ENCODE measurements around the gene TMEM51. TPM values are rescaled to one million over a fixed set of nuclear protein-coding genes. Genes with fewer than 3 reads are reported as not detected.

Gene TMEM51
- total RNA-seq, 4 donors from 2014 or later, result 8.5 to 10.3 (median 9.1) TPM

- intact Hi-C loops (cut with DNase I; ENCODE audit: low total_unique reads), result no loop called here
- WGBS, 2 donors, result 63 to 82% methylated on average over 4 of the region's 4 CpGs
- no peak for DNase-seq (ENCODE audit: low spot score in 2 of 2)
- TF ChIP-seq POLR2A (IDR thresholded peaks at IDR 0.05), result no peak
- no peak for TF ChIP-seq CTCF (IDR thresholded peaks at IDR 0.05)
- no peak overlapping the region for H3K4me3 ChIP-seq (ENCODE audit: low read depth, poor library complexity, severe bottlenecking)
Measured at GRCh38 chr1:15146971-15147376, 6.6 kb upstream of the TMEM51 start.

- WGBS, 2 donors, result 82 to 84% methylated on average over 6 of the region's 6 CpGs
- TF ChIP-seq POLR2A (IDR thresholded peaks at IDR 0.05) (no peak), CTCF (IDR thresholded peaks at IDR 0.05) (no peak)
- DNase-seq (ENCODE audit: low spot score in 2 of 2), result no peak
- intact Hi-C loops (cut with DNase I; ENCODE audit: low total_unique reads), result no loop called here
- H3K4me3 ChIP-seq (ENCODE audit: low read depth, poor library complexity, severe bottlenecking), result no peak overlapping the region
Measured at GRCh38 chr1:15148004-15148403, 5.5 kb upstream of the TMEM51 start.

GRCh38 chr1:15148475-15148874 lies 5.1 kb upstream of the TMEM51 start:
- no peak overlapping the region for H3K4me3 ChIP-seq (ENCODE audit: low read depth, poor library complexity, severe bottlenecking)
- intact Hi-C loops (cut with DNase I; ENCODE audit: low total_unique reads), result no loop called here
- DNase-seq (ENCODE audit: low spot score in 2 of 2), result no peak
- 78% methylated on average over 9 of the region's 9 CpGs for WGBS, 2 donors
- no peak for TF ChIP-seq CTCF (IDR thresholded peaks at IDR 0.05)
- no peak for TF ChIP-seq POLR2A (IDR thresholded peaks at IDR 0.05)

- intact Hi-C loops (cut with DNase I; ENCODE audit: low total_unique reads), result no loop called here
- TF ChIP-seq POLR2A (IDR thresholded peaks at IDR 0.05) (no peak), CTCF (IDR thresholded peaks at IDR 0.05) (no peak)
- H3K4me3 ChIP-seq (ENCODE audit: low read depth, poor library complexity, severe bottlenecking), result no peak overlapping the region
- 0% methylated on average over 1 of the region's 1 CpG for WGBS, 2 donors
- no peak for DNase-seq (ENCODE audit: low spot score in 2 of 2)
Measured at GRCh38 chr1:15148941-15149340, 4.6 kb upstream of the TMEM51 start.

- intact Hi-C loops (cut with DNase I; ENCODE audit: low total_unique reads), result loop anchor here (10.0 kb wide), 1 partner anchor 124 kb away; no protein-coding TSS in a partner anchor
- H3K4me3 ChIP-seq (ENCODE audit: low read depth, poor library complexity, severe bottlenecking), result no peak overlapping the region
- no peak for DNase-seq (ENCODE audit: low spot score in 2 of 2)
- 87 to 94% methylated on average over 3 of the region's 3 CpGs for WGBS, 2 donors
- TF ChIP-seq CTCF (IDR thresholded peaks at IDR 0.05) (no peak), POLR2A (IDR thresholded peaks at IDR 0.05) (no peak)
Measured at GRCh38 chr1:15150376-15150775, 3.2 kb upstream of the TMEM51 start.

GRCh38 chr1:15151377-15151806 lies 2.2 kb upstream of the TMEM51 start:
- TF ChIP-seq POLR2A (IDR thresholded peaks at IDR 0.05), result no peak
- TF ChIP-seq CTCF (IDR thresholded peaks at IDR 0.05), result no peak
- H3K4me3 ChIP-seq (ENCODE audit: low read depth, poor library complexity, severe bottlenecking), result no peak overlapping the region
- intact Hi-C loops (cut with DNase I; ENCODE audit: low total_unique reads), result loop anchor here (10.0 kb wide), 1 partner anchor 123 kb away; no protein-coding TSS in a partner anchor
- WGBS, 2 donors, result 51 to 60% methylated on average over 5 of the region's 5 CpGs
- DNase-seq (ENCODE audit: low spot score in 2 of 2), result no peak

All from lower leg skin (tissue), 4 donors.